OCI-LY1 (cell line): Measurements from ENCODE around the gene CT45A1.

Experiments used
- EZH2 ChIP-seq: fragments of 200-600 bp; sonication (generic), shearing (Covaris generic); IDR thresholded peaks from 2 replicates; pipeline ENCODE4 v1.8.0; 2017; ENCODE audit warnings: borderline replicate concordance, mixed run types, mild to moderate bottlenecking, antibody characterized with exemption, low read length, moderate library complexity, mixed read lengths
- TF ChIP-seq, protein P1 (sequence below): fragments of 200-600 bp; sonication (generic), shearing (Covaris generic); IDR thresholded peaks from 2 replicates; pipeline ENCODE4 v1.5.1; 2017; ENCODE audit warnings: mild to moderate bottlenecking, antibody characterized with exemption, low read length, moderate library complexity, mixed read lengths

DNA sequence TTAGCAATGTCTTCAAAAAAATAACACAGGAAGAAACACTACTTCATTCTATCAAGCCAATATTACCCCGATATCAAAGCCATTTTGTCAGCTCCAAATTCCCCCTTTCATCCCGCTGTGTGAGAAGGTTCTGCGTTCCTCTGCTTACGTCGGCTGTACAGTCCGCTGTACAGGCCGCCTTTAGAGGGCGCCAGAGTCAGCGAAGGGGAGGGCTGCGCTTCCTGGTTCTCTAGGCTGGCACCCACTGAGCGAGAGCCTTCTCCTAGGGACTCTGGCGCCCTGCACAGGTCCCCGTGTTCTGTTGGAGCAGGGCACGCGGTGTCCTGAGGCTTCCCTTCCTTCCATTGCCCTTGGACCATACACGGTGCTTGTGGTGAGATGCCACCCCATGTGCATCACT, 25.3 kb upstream of the CT45A1 start:
- TF ChIP-seq, protein P1, sequence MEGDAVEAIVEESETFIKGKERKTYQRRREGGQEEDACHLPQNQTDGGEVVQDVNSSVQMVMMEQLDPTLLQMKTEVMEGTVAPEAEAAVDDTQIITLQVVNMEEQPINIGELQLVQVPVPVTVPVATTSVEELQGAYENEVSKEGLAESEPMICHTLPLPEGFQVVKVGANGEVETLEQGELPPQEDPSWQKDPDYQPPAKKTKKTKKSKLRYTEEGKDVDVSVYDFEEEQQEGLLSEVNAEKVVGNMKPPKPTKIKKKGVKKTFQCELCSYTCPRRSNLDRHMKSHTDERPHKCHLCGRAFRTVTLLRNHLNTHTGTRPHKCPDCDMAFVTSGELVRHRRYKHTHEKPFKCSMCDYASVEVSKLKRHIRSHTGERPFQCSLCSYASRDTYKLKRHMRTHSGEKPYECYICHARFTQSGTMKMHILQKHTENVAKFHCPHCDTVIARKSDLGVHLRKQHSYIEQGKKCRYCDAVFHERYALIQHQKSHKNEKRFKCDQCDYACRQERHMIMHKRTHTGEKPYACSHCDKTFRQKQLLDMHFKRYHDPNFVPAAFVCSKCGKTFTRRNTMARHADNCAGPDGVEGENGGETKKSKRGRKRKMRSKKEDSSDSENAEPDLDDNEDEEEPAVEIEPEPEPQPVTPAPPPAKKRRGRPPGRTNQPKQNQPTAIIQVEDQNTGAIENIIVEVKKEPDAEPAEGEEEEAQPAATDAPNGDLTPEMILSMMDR: peak; percentile 26; the same call in 1 of the 2 replicates
- TF ChIP-seq EZH2: no peak
